ENCODE data around the gene ITGBL1. TPM values are rescaled to one million over a fixed set of nuclear protein-coding genes. Genes with fewer than 3 reads are reported as not detected.

The ITGBL1 gene
- total RNA-seq, 1 donor from 2014 or later = 9.5 TPM

GRCh38 chr13:101621099-101621498, 168.6 kb downstream of the ITGBL1 start:
- DNase-seq = no peak
- H3K4me3 ChIP-seq = no peak overlapping the region
- peaks cover 8% of the 10 kb centered on the region for H3K4me1 ChIP-seq
- no peaks in the 10 kb centered on the region for H3K36me3 ChIP-seq
- intact Hi-C loops (cut with DNase I) = no loop called here
- H3K27ac ChIP-seq = no peak overlapping the region
- TF ChIP-seq CTCF (IDR thresholded peaks at IDR 0.05) = no peak
- peak; percentile 78 to 81 for ATAC-seq
- H3K9me3 ChIP-seq = no peaks in the 10 kb centered on the region
- no peaks in the 10 kb centered on the region for H3K27me3 ChIP-seq (ENCODE audit: low read depth)

DNA sequence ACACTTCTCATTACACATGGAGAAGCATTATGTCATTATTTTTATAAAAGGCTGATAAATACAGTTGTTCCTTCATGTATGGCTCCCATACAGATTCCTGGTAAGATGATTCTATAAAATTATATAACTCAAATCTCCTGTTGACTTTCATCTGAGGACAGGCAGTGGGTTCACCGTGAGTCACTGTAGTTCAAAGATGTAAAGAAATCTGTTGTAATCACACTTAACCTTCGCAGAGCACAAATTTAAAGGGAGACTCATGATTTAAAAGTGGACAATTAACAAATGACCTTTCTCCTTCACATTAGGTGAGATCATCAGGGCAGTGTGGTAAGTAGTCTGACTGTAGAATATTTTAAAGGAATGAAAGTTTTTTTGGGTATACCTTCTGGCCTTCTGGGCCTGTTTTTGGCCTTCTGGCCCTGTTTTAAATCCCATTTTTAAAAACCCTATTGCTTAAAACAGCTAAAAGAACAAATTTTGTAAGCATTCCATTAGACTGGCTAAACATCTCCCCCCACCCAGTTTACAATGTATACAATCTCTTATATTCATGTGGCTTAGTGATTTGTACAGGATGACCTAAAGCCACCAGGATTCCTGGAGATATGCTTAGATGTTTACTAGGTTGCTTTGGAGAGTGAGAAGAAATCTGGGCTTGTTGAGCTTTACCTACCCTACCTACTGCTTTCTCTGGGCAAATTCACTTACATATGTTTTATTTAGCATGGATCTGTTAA, 171.2 kb downstream of the ITGBL1 start:
- Histone ChIP-seq H3K27ac (peak overlapping the region; percentile 29), H3K4me1 (peaks cover 8% of the 10 kb centered on the region), H3K27me3 (ENCODE audit: low read depth) (no peaks in the 10 kb centered on the region), H3K4me3 (no peak overlapping the region), H3K9me3 (no peaks in the 10 kb centered on the region), H3K36me3 (no peaks in the 10 kb centered on the region)
- DNase-seq (no peak), ATAC-seq (peak in 1 of 2 donors; percentile 23)
- no peak for TF ChIP-seq CTCF (IDR thresholded peaks at IDR 0.05)
- intact Hi-C loops (cut with DNase I) = no loop called here

- Histone ChIP-seq H3K4me3 (no peak overlapping the region), H3K27ac (peak overlapping the region; percentile 29), H3K9me3 (no peaks in the 10 kb centered on the region), H3K36me3 (no peaks in the 10 kb centered on the region), H3K27me3 (ENCODE audit: low read depth) (no peaks in the 10 kb centered on the region), H3K4me1 (peaks cover 8% of the 10 kb centered on the region)
- intact Hi-C loops (cut with DNase I) = no loop called here
- no peak for TF ChIP-seq CTCF (IDR thresholded peaks at IDR 0.05)
- ATAC-seq = peak in 1 of 2 donors; percentile 56
- DNase-seq = no peak
Observed at GRCh38 chr13:101624210-101624922, 171.9 kb downstream of the ITGBL1 start.

GRCh38 chr13:101624981-101625380, 172.5 kb downstream of the ITGBL1 start:
- Histone ChIP-seq H3K4me1 (peaks cover 8% of the 10 kb centered on the region), H3K9me3 (no peaks in the 10 kb centered on the region), H3K36me3 (no peaks in the 10 kb centered on the region), H3K4me3 (no peak overlapping the region), H3K27ac (no peak overlapping the region), H3K27me3 (ENCODE audit: low read depth) (no peaks in the 10 kb centered on the region)
- no peak for ATAC-seq
- DNase-seq = no peak
- intact Hi-C loops (cut with DNase I) = no loop called here
- no peak for TF ChIP-seq CTCF (IDR thresholded peaks at IDR 0.05)

GRCh38 chr13:101626925-101627555, 174.6 kb downstream of the ITGBL1 start:
- intact Hi-C loops (cut with DNase I) = no loop called here
- H3K27me3 ChIP-seq (ENCODE audit: low read depth) = no peaks in the 10 kb centered on the region
- DNase-seq (no peak), ATAC-seq (peak; percentile 53 to 65)
- peaks cover 8% of the 10 kb centered on the region for H3K4me1 ChIP-seq
- peak overlapping the region; percentile 35 for H3K4me3 ChIP-seq
- peak overlapping the region; percentile 44 for H3K27ac ChIP-seq
- no peak for TF ChIP-seq CTCF (IDR thresholded peaks at IDR 0.05)
- H3K9me3 ChIP-seq = no peaks in the 10 kb centered on the region
- H3K36me3 ChIP-seq = no peaks in the 10 kb centered on the region
